Hepatocyte (in vitro differentiated cells): Measurements from ENCODE around the gene PRAC2.

ENCODE experiments used
- CTCF ChIP-seq: fragments of 200-600 bp; sonication (generic); IDR thresholded peaks from 2 replicates; pipeline ENCODE4 v1.5.1; 2016; ENCODE audit warnings: antibody characterized with exemption, mild to moderate bottlenecking; ENCODE audit not compliant: poor library complexity
- EZH2 ChIP-seq: fragments of 200-600 bp; sonication (generic); IDR thresholded peaks from 2 replicates; pipeline ENCODE4 v1.6.1; 2016; ENCODE audit warnings: antibody characterized with exemption, mild to moderate bottlenecking, borderline replicate concordance
- EZH2phosphoT487 ChIP-seq: fragments of 200-600 bp; sonication (generic); IDR thresholded peaks from one replicate; pipeline ENCODE4 v1.6.1; 2018; ENCODE audit warnings: antibody characterized with exemption, mild to moderate bottlenecking, low read depth, moderate library complexity; ENCODE audit not compliant: unreplicated experiment, severe bottlenecking

GRCh38 chr17:48760411-48760810 lies 37.4 kb downstream of the PRAC2 start:
- no peak for TF ChIP-seq CTCF
- no peak for TF ChIP-seq EZH2
- no peak for TF ChIP-seq EZH2phosphoT487
